GM23338 (cell line): ENCODE data around the gene SRPK2.

Experiments
- CREB1 ChIP-seq: fragments of 250-450 bp; sonication (Bioruptor Pico); IDR thresholded peaks from 2 replicates; pipeline ENCODE4 v1.5.0; 2020; ENCODE audit warnings: low read depth, mild to moderate bottlenecking, moderate library complexity
- CTCF ChIP-seq, 2 experiments: fragments of 200-600 bp in 1 of 2; sonication (generic) in 1 of 2; conservative IDR thresholded peaks; 2 replicates each; pipeline versions ENCODE4 v1.5.1 to v1.6.1; 2016 to 2017; ENCODE audit warnings: antibody characterized with exemption in 2 of 2, low read depth in 2 of 2, mild to moderate bottlenecking in 2 of 2, moderate library complexity in 1 of 2
- ETS1 ChIP-seq: IDR thresholded peaks from 2 replicates; pipeline ENCODE4 v1.6.1; 2016; ENCODE audit warnings: antibody characterized with exemption
- EZH2 ChIP-seq: fragments of 200-600 bp; sonication (generic); IDR thresholded peaks from one replicate; pipeline ENCODE4 v1.8.0; 2017; ENCODE audit warnings: antibody characterized with exemption, mild to moderate bottlenecking, low read depth; ENCODE audit not compliant: unreplicated experiment
- EZH2phosphoT487 ChIP-seq: fragments of 200-600 bp; sonication (generic); IDR thresholded peaks from one replicate; pipeline ENCODE4 v1.8.1; 2018; ENCODE audit warnings: antibody characterized with exemption; ENCODE audit not compliant: unreplicated experiment
- JUNB ChIP-seq: IDR thresholded peaks from one replicate; pipeline ENCODE4 v1.6.1; 2016; ENCODE audit warnings: antibody characterized with exemption; ENCODE audit not compliant: unreplicated experiment
- POLR2AphosphoS5 ChIP-seq: IDR thresholded peaks from 2 replicates; pipeline ENCODE4 v1.6.1; 2016; ENCODE audit warnings: antibody characterized with exemption, low read depth
- REST ChIP-seq: IDR thresholded peaks from one replicate; pipeline ENCODE4 v1.6.1; 2018; ENCODE audit warnings: antibody characterized with exemption; ENCODE audit not compliant: unreplicated experiment

- TF ChIP-seq CTCF (conservative IDR thresholded peaks at IDR 0.05; ENCODE audit: low read depth in 2 of 2) = no peak; a peak in 1 of 4 replicates
- TF ChIP-seq POLR2AphosphoS5 = no peak
- TF ChIP-seq REST = no peak
- no peak for TF ChIP-seq JUNB
- no peak for TF ChIP-seq EZH2
- TF ChIP-seq EZH2phosphoT487 = no peak
- TF ChIP-seq CREB1 = no peak
- no peak for TF ChIP-seq ETS1
Measured at GRCh38 chr7:105387508-105388355, 989 bp downstream of the SRPK2 start.
